Left lung (tissue), 10 donors: ENCODE data around the gene NT5DC3. TPM values are rescaled to one million over a fixed set of nuclear protein-coding genes. Genes with fewer than 3 reads are reported as not detected.

Experiments used
- ATAC-seq: fragments of 200-7000 bp; cut with Tn5 transposase; one replicate; pipeline ENCODE4 v1.9.1; 2020; ENCODE audit warnings: moderate library complexity
- DNase-seq, 4 donors: peaks; one replicate each; pipeline ENCODE4 v3.0.0-alpha.2; 2013 to 2020
- H3K27ac ChIP-seq, 2 donors: fragments of 200-600 bp; sonication (generic) in 1 of 2; one replicate each; pipeline versions ENCODE4 v1.5.0 to v1.8.0; 2020 to 2021
- H3K27me3 ChIP-seq, 2 donors: fragments of 200-600 bp; sonication (generic) in 1 of 2; one replicate each; pipeline versions ENCODE4 v1.5.0 to v1.8.0; 2020 to 2021
- H3K36me3 ChIP-seq, 2 donors: fragments of 200-600 bp; sonication (generic) in 1 of 2; one replicate each; pipeline versions ENCODE4 v1.5.0 to v1.8.0; 2020 to 2021
- H3K4me1 ChIP-seq, 2 donors: fragments of 200-600 bp; one replicate each; pipeline ENCODE4 v1.8.0; 2021
- H3K4me3 ChIP-seq, 2 donors: fragments of 200-600 bp; sonication (generic) in 1 of 2; one replicate each; pipeline versions ENCODE4 v1.5.0 to v1.8.0; 2020 to 2021; ENCODE audit warnings: mild to moderate bottlenecking in 1 of 2
- H3K9me3 ChIP-seq, 2 donors: fragments of 200-600 bp; sonication (generic) in 1 of 2; one replicate each; pipeline versions ENCODE4 v1.5.0 to v1.8.0; 2020 to 2021
- CTCF ChIP-seq, 2 donors: fragments of 200-600 bp; sonication (generic) in 1 of 2; IDR thresholded peaks; one replicate each; pipeline versions ENCODE4 v1.5.0 to v1.8.0; 2021; ENCODE audit warnings: antibody characterized with exemption in 2 of 2
- intact Hi-C, 2 donors: fragments of 100-400 bp; cut with DNase I; formaldehyde crosslinking; loops; one replicate each; pipeline versions ENCODE4 v1.11.2 to v1.14.2; 2022
- polyA plus RNA-seq, 6 donors: library from polyadenylated mRNA; unstranded; fragments of 120-200 nt; gene quantifications; one replicate each; pipeline ENCODE4 v1.2.1, GENCODE V29; 2013; ENCODE audit not compliant: insufficient read length in 6 of 6
- total RNA-seq, 2 donors: library from RNA; stranded (reverse); fragmentation: NEBNext Ultra II Directional; extraction: Animal tissue kit (Norgen Biotek cat#: 25700); gene quantifications; one replicate each; pipeline ENCODE4 v1.2.1, GENCODE V29; 2021
- donor health status: DM: no; HTN: yes; CAD: no.
- donor health status: DM: no; HTN: no; CAD: no.

The NT5DC3 gene
- total and polyA plus RNA-seq, 8 donors, result 5.2 to 8.9 (median 7.5) TPM

GRCh38 chr12:103821773-103822172, 19.3 kb downstream of the NT5DC3 start:
- TF ChIP-seq CTCF (IDR thresholded peaks at IDR 0.05), result no peak
- DNase-seq (no peak), ATAC-seq (no peak)
- Histone ChIP-seq H3K27ac (no peak overlapping the region), H3K4me3 (no peak overlapping the region), H3K9me3 (peaks cover 0 to 3% of the 10 kb centered on the region in 2 donors), H3K4me1 (no peaks in the 10 kb centered on the region), H3K36me3 (no peaks in the 10 kb centered on the region), H3K27me3 (no peaks in the 10 kb centered on the region)
- intact Hi-C loops, result no loop called here

- no peak for TF ChIP-seq CTCF (IDR thresholded peaks at IDR 0.05)
- H3K27me3 ChIP-seq, result no peaks in the 10 kb centered on the region
- H3K36me3 ChIP-seq, result no peaks in the 10 kb centered on the region
- H3K4me3 ChIP-seq, result no peak overlapping the region
- no peak overlapping the region for H3K27ac ChIP-seq
- H3K9me3 ChIP-seq, result peaks cover 0 to 3% of the 10 kb centered on the region in 2 donors
- ATAC-seq (no peak), DNase-seq (no peak)
- no peaks in the 10 kb centered on the region for H3K4me1 ChIP-seq
- intact Hi-C loops, result no loop called here
These were observed 20.0 kb downstream of the NT5DC3 start for GRCh38 chr12:103820881-103821489.

- no peaks in the 10 kb centered on the region for H3K36me3 ChIP-seq
- peaks cover 0 to 3% of the 10 kb centered on the region in 2 donors for H3K9me3 ChIP-seq
- DNase-seq (no peak), ATAC-seq (no peak)
- intact Hi-C loops, result no loop called here
- TF ChIP-seq CTCF (IDR thresholded peaks at IDR 0.05), result no peak
- H3K27ac ChIP-seq, result no peak overlapping the region
- H3K4me3 ChIP-seq, result no peak overlapping the region
- H3K27me3 ChIP-seq, result no peaks in the 10 kb centered on the region
- no peaks in the 10 kb centered on the region for H3K4me1 ChIP-seq
These were observed 20.7 kb downstream of the NT5DC3 start for GRCh38 chr12:103820361-103820760.

- TF ChIP-seq CTCF (IDR thresholded peaks at IDR 0.05), result no peak
- no peak overlapping the region for H3K27ac ChIP-seq
These were observed 21.1 kb downstream of the NT5DC3 start for GRCh38 chr12:103819892-103820291.

GRCh38 chr12:103819312-103819711, 21.7 kb downstream of the NT5DC3 start:
- Histone ChIP-seq H3K27me3 (no peaks in the 10 kb centered on the region), H3K27ac (no peak overlapping the region), H3K4me3 (no peak overlapping the region), H3K4me1 (no peaks in the 10 kb centered on the region), H3K36me3 (no peaks in the 10 kb centered on the region), H3K9me3 (peaks cover 0 to 3% of the 10 kb centered on the region in 2 donors)
- no peak for TF ChIP-seq CTCF (IDR thresholded peaks at IDR 0.05)
- intact Hi-C loops, result no loop called here
- DNase-seq, result no peak
- ATAC-seq, result no peak

More at GRCh38 chr12:103819892-103820291, 21.1 kb downstream of the NT5DC3 start:
- no peaks in the 10 kb centered on the region for H3K27me3 ChIP-seq
- ATAC-seq (no peak), DNase-seq (no peak)
- intact Hi-C loops, result no loop called here
- peaks cover 0 to 3% of the 10 kb centered on the region in 2 donors for H3K9me3 ChIP-seq
- no peaks in the 10 kb centered on the region for H3K36me3 ChIP-seq
- no peaks in the 10 kb centered on the region for H3K4me1 ChIP-seq
- H3K4me3 ChIP-seq, result no peak overlapping the region
